Measurements from ENCODE around the gene TMEM198. TPM values are rescaled to one million over a fixed set of nuclear protein-coding genes. Genes with fewer than 3 reads are reported as not detected.

Gene TMEM198
- total RNA-seq, 1 donor from 2014 or later: 1.5 TPM

DNA sequence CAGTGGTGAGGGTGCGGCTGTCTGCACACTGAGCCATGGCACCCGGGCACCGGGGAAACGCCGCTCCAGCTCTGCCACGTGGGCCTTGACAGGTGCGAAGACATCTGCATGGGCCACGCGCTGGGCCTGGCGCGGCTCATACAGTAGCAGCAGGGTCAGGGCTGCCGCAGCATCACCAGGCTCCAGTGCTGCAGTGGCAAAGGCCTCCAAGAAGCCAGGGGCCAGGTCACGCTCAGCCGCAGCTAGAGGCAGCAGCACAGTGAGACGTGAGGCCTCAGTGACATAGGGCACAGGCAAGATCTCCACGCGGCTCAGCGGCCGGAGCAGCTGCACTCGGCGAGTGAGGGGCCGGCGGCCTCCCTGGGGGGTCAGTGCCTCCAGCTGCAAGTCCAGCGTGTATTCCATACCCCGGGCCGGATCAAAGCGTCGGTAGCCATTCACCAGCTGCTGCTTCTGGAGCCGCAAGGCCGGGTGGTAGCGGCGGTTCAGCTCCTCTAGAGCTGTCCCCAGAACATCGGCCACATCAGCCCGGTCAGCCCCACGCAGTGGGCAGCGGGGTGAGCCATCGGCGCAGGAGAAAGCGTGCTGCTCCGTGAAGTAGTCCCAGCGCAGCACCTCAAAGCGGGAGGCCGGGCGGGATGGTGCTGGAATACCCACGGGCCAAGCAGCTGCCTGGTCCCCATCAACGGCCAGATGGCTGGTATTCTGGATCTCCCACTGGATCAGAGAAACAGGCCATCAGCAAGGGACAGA is 3.7 kb upstream of the TMEM198 start:
- no peak for DNase-seq (ENCODE audit: extremely low spot score in 2 of 2)
- no peaks in the 10 kb centered on the region for H3K9me3 ChIP-seq
- H3K27me3 ChIP-seq: no peaks in the 10 kb centered on the region
- H3K4me3 ChIP-seq: no peak overlapping the region
- H3K27ac ChIP-seq: no peak overlapping the region
- intact Hi-C loops (cut with DNase I): loop anchor here (2.0 to 5.0 kb wide), 2 partner anchors 102 to 151 kb away; no protein-coding TSS in a partner anchor
- peaks cover 45% of the 10 kb centered on the region for H3K4me1 ChIP-seq
- H3K36me3 ChIP-seq: peaks cover 0 to 22% of the 10 kb centered on the region in 2 donors
- TF ChIP-seq POLR2AphosphoS5 (IDR thresholded peaks at IDR 0.05; ENCODE audit: insufficient read depth in 1 of 2, low read depth in 1 of 2) (no peak), POLR2A (IDR thresholded peaks at IDR 0.05) (no peak)
- TF ChIP-seq, protein P1, sequence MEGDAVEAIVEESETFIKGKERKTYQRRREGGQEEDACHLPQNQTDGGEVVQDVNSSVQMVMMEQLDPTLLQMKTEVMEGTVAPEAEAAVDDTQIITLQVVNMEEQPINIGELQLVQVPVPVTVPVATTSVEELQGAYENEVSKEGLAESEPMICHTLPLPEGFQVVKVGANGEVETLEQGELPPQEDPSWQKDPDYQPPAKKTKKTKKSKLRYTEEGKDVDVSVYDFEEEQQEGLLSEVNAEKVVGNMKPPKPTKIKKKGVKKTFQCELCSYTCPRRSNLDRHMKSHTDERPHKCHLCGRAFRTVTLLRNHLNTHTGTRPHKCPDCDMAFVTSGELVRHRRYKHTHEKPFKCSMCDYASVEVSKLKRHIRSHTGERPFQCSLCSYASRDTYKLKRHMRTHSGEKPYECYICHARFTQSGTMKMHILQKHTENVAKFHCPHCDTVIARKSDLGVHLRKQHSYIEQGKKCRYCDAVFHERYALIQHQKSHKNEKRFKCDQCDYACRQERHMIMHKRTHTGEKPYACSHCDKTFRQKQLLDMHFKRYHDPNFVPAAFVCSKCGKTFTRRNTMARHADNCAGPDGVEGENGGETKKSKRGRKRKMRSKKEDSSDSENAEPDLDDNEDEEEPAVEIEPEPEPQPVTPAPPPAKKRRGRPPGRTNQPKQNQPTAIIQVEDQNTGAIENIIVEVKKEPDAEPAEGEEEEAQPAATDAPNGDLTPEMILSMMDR (IDR thresholded peaks at IDR 0.05): no peak

DNA sequence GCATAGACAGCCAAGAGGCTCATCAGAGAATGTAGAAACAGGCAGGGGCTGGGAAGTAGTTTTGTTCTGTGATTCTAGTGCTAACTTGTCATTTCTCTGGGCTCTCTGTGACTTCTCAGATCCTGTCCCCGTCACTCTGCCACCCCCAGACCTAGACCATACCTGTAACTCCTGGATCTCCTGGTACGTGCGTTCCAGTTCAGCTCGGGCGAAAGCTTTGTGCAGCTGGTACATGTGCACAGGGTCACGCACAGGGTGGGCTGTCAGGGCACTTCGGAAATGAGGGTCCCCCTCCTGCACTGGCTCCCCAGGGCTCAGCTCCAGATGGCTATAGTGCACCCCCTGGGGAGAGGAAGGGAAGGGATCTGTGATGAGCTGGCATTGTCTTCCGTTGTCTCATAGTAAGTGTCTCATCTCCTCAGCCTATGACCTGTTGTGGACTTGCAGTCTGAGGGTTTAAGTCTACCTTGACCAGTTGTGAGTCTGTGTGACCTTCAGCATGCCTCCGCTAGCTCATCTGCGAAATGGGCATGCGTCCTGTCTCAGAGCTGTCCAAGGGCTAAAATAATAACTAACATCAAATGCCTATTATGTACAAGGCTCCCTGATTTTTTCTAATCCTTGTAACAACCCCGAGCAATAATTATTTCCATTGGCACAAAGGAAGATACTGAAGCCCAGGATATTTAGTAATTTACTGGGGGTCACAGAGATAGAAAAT is 2.9 kb upstream of the TMEM198 start:
- DNase-seq (ENCODE audit: extremely low spot score in 2 of 2): no peak

DNA sequence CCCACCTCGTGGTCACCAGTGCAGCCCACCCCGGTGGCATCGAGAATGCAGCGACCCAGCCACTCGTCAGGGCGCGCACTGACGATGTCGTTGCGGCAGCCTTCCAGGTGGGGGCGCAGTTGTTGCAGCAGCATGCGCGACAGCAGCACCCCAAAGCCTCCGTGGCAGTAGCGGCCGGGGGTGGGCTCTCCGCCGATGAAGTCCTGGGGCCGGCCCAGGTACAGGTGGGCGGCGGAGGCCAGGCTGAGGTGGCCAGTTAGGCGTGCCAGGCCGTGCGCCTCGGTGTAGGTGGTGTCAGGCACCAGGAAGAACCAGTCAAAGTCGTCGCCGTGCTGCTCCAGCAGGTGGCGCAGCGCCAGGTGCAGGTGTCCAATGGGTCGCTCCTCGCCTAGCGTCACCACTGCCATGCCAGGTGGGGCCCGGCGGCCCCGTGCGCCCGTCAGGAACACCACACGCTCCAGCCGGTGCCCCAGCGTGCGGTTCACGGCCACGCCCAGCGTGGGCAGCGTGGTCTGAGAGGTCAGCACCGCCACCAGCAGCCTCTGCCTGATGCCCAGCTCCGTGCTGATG is 2.1 kb upstream of the TMEM198 start:
- H3K9me3 ChIP-seq: no peaks in the 10 kb centered on the region
- H3K36me3 ChIP-seq: peaks cover 0 to 22% of the 10 kb centered on the region in 2 donors
- TF ChIP-seq POLR2AphosphoS5 (IDR thresholded peaks at IDR 0.05; ENCODE audit: insufficient read depth in 1 of 2, low read depth in 1 of 2) (peak; percentile 17 to 54), POLR2A (IDR thresholded peaks at IDR 0.05) (no peak)
- TF ChIP-seq, protein P1 (IDR thresholded peaks at IDR 0.05): peak; percentile 78 to 89 (median 79)
- peak overlapping the region; percentile 1 for H3K4me3 ChIP-seq
- no peak for DNase-seq (ENCODE audit: extremely low spot score in 2 of 2)
- H3K27me3 ChIP-seq: no peaks in the 10 kb centered on the region
- intact Hi-C loops (cut with DNase I): loop anchor here (2.0 to 5.0 kb wide), 2 partner anchors 101 to 149 kb away; no protein-coding TSS in a partner anchor
- H3K4me1 ChIP-seq: peaks cover 45% of the 10 kb centered on the region
- H3K27ac ChIP-seq: no peak overlapping the region

More for the DNA sequence above, 2.9 kb upstream of the TMEM198 start:
- H3K9me3 ChIP-seq: no peaks in the 10 kb centered on the region
- no peak for TF ChIP-seq POLR2AphosphoS5 (IDR thresholded peaks at IDR 0.05; ENCODE audit: insufficient read depth in 1 of 2, low read depth in 1 of 2)
- no peak for TF ChIP-seq POLR2A (IDR thresholded peaks at IDR 0.05)
- TF ChIP-seq, protein P1 (IDR thresholded peaks at IDR 0.05): no peak
- peaks cover 0 to 22% of the 10 kb centered on the region in 2 donors for H3K36me3 ChIP-seq
- H3K27me3 ChIP-seq: no peaks in the 10 kb centered on the region
- intact Hi-C loops (cut with DNase I): loop anchor here (2.0 to 5.0 kb wide), 2 partner anchors 101 to 150 kb away; no protein-coding TSS in a partner anchor
- no peak overlapping the region for H3K27ac ChIP-seq
- no peak overlapping the region for H3K4me3 ChIP-seq
- peaks cover 45% of the 10 kb centered on the region for H3K4me1 ChIP-seq

DNA sequence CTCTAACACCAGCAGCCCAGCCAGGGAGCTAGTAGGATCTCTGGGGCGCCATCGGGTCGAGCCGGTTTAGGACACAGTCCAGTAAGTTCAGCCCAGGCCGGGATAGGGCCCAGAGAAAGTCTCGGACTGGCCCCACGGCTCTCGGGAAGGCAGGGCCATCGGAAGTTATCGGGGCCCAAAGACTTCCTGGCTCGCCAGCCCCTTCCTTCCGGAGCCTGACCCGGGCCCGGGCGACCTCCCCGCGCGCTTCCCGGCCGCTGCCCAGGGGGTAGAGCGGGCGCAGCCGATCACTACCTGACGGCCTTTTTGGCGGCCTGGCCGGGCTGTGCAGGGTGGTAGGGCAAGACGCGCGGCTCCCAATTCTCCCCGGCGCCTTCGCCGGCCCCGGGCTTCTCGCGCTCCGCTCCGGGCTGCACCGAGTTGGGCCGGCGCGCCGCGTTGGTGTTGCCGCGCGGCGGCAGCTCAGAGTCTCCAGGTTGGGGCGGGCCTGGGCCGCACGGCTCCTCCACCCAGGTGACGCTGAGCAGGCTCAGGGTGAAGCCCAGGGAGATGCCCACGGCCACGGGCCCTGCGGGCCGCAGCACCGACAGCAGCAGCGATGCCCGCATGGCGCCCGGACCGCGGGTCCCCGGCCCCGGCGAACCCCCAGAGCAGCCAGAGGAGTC is 765 bp upstream of the TMEM198 start:
- TF ChIP-seq, protein P1 (IDR thresholded peaks at IDR 0.05): no peak
- TF ChIP-seq POLR2AphosphoS5 (IDR thresholded peaks at IDR 0.05; ENCODE audit: insufficient read depth in 1 of 2, low read depth in 1 of 2): no peak
- TF ChIP-seq POLR2A (IDR thresholded peaks at IDR 0.05): no peak
- peak overlapping the region; percentile 62 to 64 for H3K4me3 ChIP-seq
- peak overlapping the region; percentile 87 for H3K27ac ChIP-seq
- H3K36me3 ChIP-seq: peaks cover 0 to 22% of the 10 kb centered on the region in 2 donors
- no peak for DNase-seq (ENCODE audit: extremely low spot score in 2 of 2)
- no peaks in the 10 kb centered on the region for H3K9me3 ChIP-seq
- intact Hi-C loops (cut with DNase I): loop anchor here (5.0 kb wide), 1 partner anchor 99 kb away; no protein-coding TSS in a partner anchor
- no peaks in the 10 kb centered on the region for H3K27me3 ChIP-seq
- H3K4me1 ChIP-seq: peaks cover 40% of the 10 kb centered on the region

All from vagina (tissue), 2 donors.